HEK293 (cell line): ENCODE data around the gene DLG2.

ENCODE experiments used
- CTCF ChIA-PET: fragments of 350-600 bp; formaldehyde crosslinking; extraction: SDS; loops from one replicate; lab custom pipeline; 2021; ENCODE audit warnings: antibody characterized with exemption; lab: Yijun Ruan, JAX
- POLR2A ChIA-PET: fragments of 300-600 bp; formaldehyde crosslinking; extraction: SDS; loops from one replicate; lab custom pipeline; 2020; ENCODE audit warnings: antibody characterized with exemption, inconsistent platforms; lab: Yijun Ruan, JAX
- H3K27ac ChIP-seq: fragments of 200-500 bp; sonication (Bioruptor generic); 2 replicates; pipeline ENCODE4 v1.5.1; 2014; ENCODE audit warnings: low read depth, low read length, control low read depth, inconsistent platforms; ENCODE audit errors: extremely low read depth
- H3K36me3 ChIP-seq, 2 experiments: fragments of 200-500 bp in 1 of 2; sonication (Bioruptor generic) in 1 of 2; 1 replicate in 1 of 2; 2 replicates in 1 of 2; pipeline ENCODE4 v1.5.1; 2014 to 2017; ENCODE audit warnings: inconsistent platforms in 2 of 2, low read length in 2 of 2; ENCODE audit not compliant: control insufficient read depth in 2 of 2, insufficient read depth in 1 of 2
- H3K4me1 ChIP-seq: fragments of 200-500 bp; sonication (Bioruptor generic); 2 replicates; pipeline ENCODE4 v1.5.1; 2014; ENCODE audit warnings: mild to moderate bottlenecking, low read length, inconsistent platforms; ENCODE audit not compliant: control insufficient read depth, insufficient read depth
- H3K4me3 ChIP-seq: 2 replicates; pipeline ENCODE4 v1.5.1; 2011; ENCODE audit warnings: low read depth, mild to moderate bottlenecking, control low read depth, low read length, moderate library complexity
- H3K9me3 ChIP-seq: fragments of 200-500 bp; sonication (Bioruptor generic); 2 replicates; pipeline ENCODE4 v1.5.1; 2014; ENCODE audit warnings: low read depth, low read length, inconsistent platforms; ENCODE audit not compliant: control insufficient read depth, insufficient read depth
- GLIS1 ChIP-seq: fragments of 450-650 bp; formaldehyde crosslinking; IDR thresholded peaks from 2 replicates; pipeline ENCODE4 v1.5.1; 2016; ENCODE audit warnings: missing biosample characterization, missing genetic modification characterization
- HOXA7 ChIP-seq: sonication (generic); formaldehyde crosslinking; IDR thresholded peaks from 2 replicates; pipeline ENCODE4 v1.8.1; 2022; ENCODE audit warnings: missing genetic modification reagents, borderline replicate concordance
- MZF1 ChIP-seq: fragments of 450-650 bp; formaldehyde crosslinking; IDR thresholded peaks from 2 replicates; pipeline ENCODE4 v1.5.1; 2017; ENCODE audit warnings: missing biosample characterization, missing genetic modification characterization, borderline replicate concordance
- SCRT1 ChIP-seq: fragments of 450-650 bp; formaldehyde crosslinking; IDR thresholded peaks from 2 replicates; pipeline ENCODE4 v1.5.1; 2016; ENCODE audit warnings: missing biosample characterization, missing genetic modification characterization, borderline replicate concordance
- ZFP41 ChIP-seq: fragments of 450-650 bp; formaldehyde crosslinking; IDR thresholded peaks from 2 replicates; pipeline ENCODE4 v1.5.1; 2016; ENCODE audit warnings: missing biosample characterization, missing genetic modification characterization, borderline replicate concordance
- ZNF175 ChIP-seq: fragments of 450-650 bp; formaldehyde crosslinking; IDR thresholded peaks from 2 replicates; pipeline ENCODE4 v1.5.1; 2016; ENCODE audit warnings: missing biosample characterization, missing genetic modification characterization
- ZNF19 ChIP-seq: fragments of 450-650 bp; formaldehyde crosslinking; IDR thresholded peaks from 2 replicates; pipeline ENCODE4; 2016; ENCODE audit warnings: missing biosample characterization, missing genetic modification characterization, low read depth
- ZNF239 ChIP-seq: fragments of 450-650 bp; formaldehyde crosslinking; IDR thresholded peaks from 2 replicates; pipeline ENCODE4 v1.5.1; 2016; ENCODE audit warnings: missing biosample characterization, missing genetic modification characterization
- ZNF404 ChIP-seq: fragments of 450-650 bp; formaldehyde crosslinking; IDR thresholded peaks from 2 replicates; pipeline ENCODE4 v1.5.1; 2017; ENCODE audit warnings: missing biosample characterization, missing genetic modification characterization
- ZNF473 ChIP-seq: fragments of 450-650 bp; formaldehyde crosslinking; IDR thresholded peaks from 2 replicates; pipeline ENCODE4 v1.5.1; 2017; ENCODE audit warnings: missing biosample characterization, missing genetic modification characterization
- ZNF48 ChIP-seq: fragments of 450-650 bp; formaldehyde crosslinking; IDR thresholded peaks from 2 replicates; pipeline ENCODE4 v1.5.1; 2016; ENCODE audit warnings: missing biosample characterization, missing genetic modification characterization
- ZNF514 ChIP-seq: fragments of 450-650 bp; formaldehyde crosslinking; IDR thresholded peaks from 2 replicates; pipeline ENCODE4 v1.5.1; 2016; ENCODE audit warnings: missing biosample characterization, missing genetic modification characterization
- ZNF610 ChIP-seq: fragments of 450-650 bp; formaldehyde crosslinking; IDR thresholded peaks from 2 replicates; pipeline ENCODE4 v1.5.1; 2016; ENCODE audit warnings: missing biosample characterization, missing genetic modification characterization, borderline replicate concordance
- ZNF626 ChIP-seq: fragments of 450-650 bp; sonication (Bioruptor Pico); formaldehyde crosslinking; IDR thresholded peaks from 2 replicates; pipeline ENCODE4 v1.5.1; 2018; ENCODE audit warnings: missing biosample characterization, missing genetic modification characterization, inconsistent platforms
- ZNF768 ChIP-seq: fragments of 450-650 bp; formaldehyde crosslinking; IDR thresholded peaks from 2 replicates; pipeline ENCODE4 v1.5.1; 2018; ENCODE audit warnings: missing biosample characterization, mild to moderate bottlenecking, missing genetic modification characterization
- TF ChIP-seq, protein P1 (sequence below): fragments of 450-650 bp; formaldehyde crosslinking; IDR thresholded peaks from 2 replicates; pipeline ENCODE4 v1.5.1; 2016; ENCODE audit warnings: missing biosample characterization, missing genetic modification characterization

Gene DLG2

DNA sequence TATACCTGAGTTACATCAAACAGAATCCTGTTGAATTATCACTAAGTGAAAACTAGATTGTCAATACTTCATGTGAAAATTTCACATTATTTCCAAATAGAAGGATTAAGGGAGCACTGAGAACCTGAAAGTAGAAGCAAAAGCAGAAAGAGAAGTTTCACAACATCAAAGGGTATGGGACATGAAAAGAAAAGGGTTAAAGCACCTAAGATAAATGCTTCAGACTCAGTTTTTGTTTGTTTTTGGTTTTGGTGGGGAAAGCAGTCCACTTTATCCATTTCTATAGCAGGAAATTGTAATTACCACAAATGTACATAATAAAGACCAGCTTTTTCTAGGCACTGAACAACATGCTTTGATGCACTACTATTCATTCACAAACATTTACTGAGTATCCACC, 1271.2 kb downstream of the DLG2 start:
- no peaks in the 10 kb centered on the region for H3K4me1 ChIP-seq
- no peaks in the 10 kb centered on the region for H3K9me3 ChIP-seq
- no peak for TF ChIP-seq ZNF610 (tag by site-specific recombination)
- TF ChIP-seq ZNF626 (tag by site-specific recombination) = no peak
- no peak for TF ChIP-seq ZNF239 (tag by site-specific recombination)
- no peak for TF ChIP-seq SCRT1 (tag by site-specific recombination)
- no peak for TF ChIP-seq GLIS1 (tag by site-specific recombination)
- TF ChIP-seq HOXA7 (CRISPR knock-in tag) = no peak
- TF ChIP-seq ZNF48 (tag by site-specific recombination) = no peak
- no peak for TF ChIP-seq ZNF768 (tag by site-specific recombination)
- no peak for TF ChIP-seq ZNF473
- TF ChIP-seq ZNF175 (tag by site-specific recombination) = no peak
- ChIA-PET POLR2A (no interaction called here), CTCF (no interaction called here)
- H3K36me3 ChIP-seq = no peaks in the 10 kb centered on the region
- H3K27ac ChIP-seq = no peak overlapping the region
- H3K4me3 ChIP-seq = no peak overlapping the region

DNA sequence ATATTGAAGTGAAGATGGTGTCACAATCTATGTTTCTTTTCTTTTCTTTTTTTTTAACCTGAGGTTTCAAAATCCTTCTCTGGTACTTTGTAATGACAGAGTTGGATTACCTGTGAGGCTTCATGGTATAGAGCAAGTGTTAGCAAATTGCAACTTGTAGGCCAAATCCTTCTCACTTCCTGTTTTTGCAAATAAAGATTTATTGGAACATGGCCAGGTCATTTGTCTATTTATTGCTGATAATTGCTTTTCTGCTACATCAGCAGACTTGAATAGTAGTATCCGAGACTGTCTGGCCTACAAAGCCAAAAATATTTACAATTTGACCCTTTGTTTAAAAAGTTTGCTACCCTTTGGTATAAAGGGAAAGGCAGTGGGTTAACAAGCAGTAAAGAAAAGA, 1281.5 kb downstream of the DLG2 start:
- no peaks in the 10 kb centered on the region for H3K9me3 ChIP-seq
- H3K27ac ChIP-seq = no peak overlapping the region
- TF ChIP-seq, protein P1, sequence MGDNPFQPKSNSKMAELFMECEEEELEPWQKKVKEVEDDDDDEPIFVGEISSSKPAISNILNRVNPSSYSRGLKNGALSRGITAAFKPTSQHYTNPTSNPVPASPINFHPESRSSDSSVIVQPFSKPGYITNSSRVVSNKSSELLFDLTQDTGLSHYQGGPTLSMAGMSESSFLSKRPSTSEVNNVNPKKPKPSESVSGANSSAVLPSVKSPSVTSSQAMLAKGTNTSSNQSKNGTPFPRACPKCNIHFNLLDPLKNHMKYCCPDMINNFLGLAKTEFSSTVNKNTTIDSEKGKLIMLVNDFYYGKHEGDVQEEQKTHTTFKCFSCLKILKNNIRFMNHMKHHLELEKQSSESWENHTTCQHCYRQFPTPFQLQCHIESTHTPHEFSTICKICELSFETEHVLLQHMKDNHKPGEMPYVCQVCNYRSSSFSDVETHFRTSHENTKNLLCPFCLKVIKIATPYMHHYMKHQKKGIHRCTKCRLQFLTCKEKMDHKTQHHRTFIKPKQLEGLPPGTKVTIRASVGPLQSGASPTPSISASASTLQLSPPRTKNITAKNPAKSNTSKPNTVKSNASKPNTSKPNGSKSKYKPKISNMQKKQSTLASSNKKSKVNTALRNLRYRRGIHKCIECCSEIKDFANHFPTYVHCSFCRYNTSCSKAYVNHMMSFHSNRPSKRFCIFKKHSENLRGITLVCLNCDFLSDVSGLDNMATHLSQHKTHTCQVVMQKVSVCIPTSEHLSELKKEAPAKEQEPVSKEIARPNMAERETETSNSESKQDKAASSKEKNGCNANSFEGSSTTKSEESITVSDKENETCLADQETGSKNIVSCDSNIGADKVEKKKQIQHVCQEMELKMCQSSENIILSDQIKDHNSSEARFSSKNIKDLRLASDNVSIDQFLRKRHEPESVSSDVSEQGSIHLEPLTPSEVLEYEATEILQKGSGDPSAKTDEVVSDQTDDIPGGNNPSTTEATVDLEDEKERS (tag by site-specific recombination) = no peak
- no peaks in the 10 kb centered on the region for H3K36me3 ChIP-seq
- CTCF ChIA-PET = no interaction called here
- no peaks in the 10 kb centered on the region for H3K4me1 ChIP-seq
- no peak overlapping the region for H3K4me3 ChIP-seq
- POLR2A ChIA-PET = no interaction called here

- CTCF ChIA-PET = no interaction called here
- H3K9me3 ChIP-seq = no peaks in the 10 kb centered on the region
Measured at GRCh38 chr11:84345027-84345426, 1282.1 kb downstream of the DLG2 start.

GRCh38 chr11:84339796-84340195, 1287.3 kb downstream of the DLG2 start:
- no peak for TF ChIP-seq ZNF514
- Histone ChIP-seq H3K4me3 (no peak overlapping the region), H3K9me3 (no peaks in the 10 kb centered on the region), H3K27ac (no peak overlapping the region), H3K36me3 (no peaks in the 10 kb centered on the region), H3K4me1 (no peaks in the 10 kb centered on the region)
- POLR2A ChIA-PET = no interaction called here
- CTCF ChIA-PET = no interaction called here

More at GRCh38 chr11:84345027-84345426, 1282.1 kb downstream of the DLG2 start:
- no peak overlapping the region for H3K4me3 ChIP-seq
- no peak for TF ChIP-seq ZNF404 (tag by site-specific recombination)
- TF ChIP-seq ZNF19 (tag by site-specific recombination) = no peak
- no peak for TF ChIP-seq ZFP41 (tag by site-specific recombination)
- no peak for TF ChIP-seq MZF1 (tag by site-specific recombination)
- no peak overlapping the region for H3K27ac ChIP-seq
- no peaks in the 10 kb centered on the region for H3K4me1 ChIP-seq
- POLR2A ChIA-PET = no interaction called here
- no peaks in the 10 kb centered on the region for H3K36me3 ChIP-seq
